Keratinocyte (primary cell): ENCODE results near the gene ACOT7.

ENCODE experiments used
- EZH2 ChIP-seq: IDR thresholded peaks from one replicate; pipeline ENCODE4 v1.6.1; 2012; ENCODE audit warnings: inconsistent platforms, mild to moderate bottlenecking, low read length, moderate library complexity
- TF ChIP-seq, protein P1 (sequence below), 3 experiments: IDR thresholded peaks in 1 of 3; conservative IDR thresholded peaks in 1 of 3; optimal IDR thresholded peaks in 1 of 3; 2 replicates in 2 of 3; 3 replicates in 1 of 3; pipeline versions ENCODE3 to v1.5.1; 2011; ENCODE audit warnings: low read length in 3 of 3, mild to moderate bottlenecking in 3 of 3, moderate library complexity in 2 of 3, control low read depth in 1 of 3, inconsistent platforms in 1 of 3; ENCODE audit not compliant: insufficient read depth in 2 of 3; ENCODE audit errors: extremely low read depth in 1 of 3

DNA sequence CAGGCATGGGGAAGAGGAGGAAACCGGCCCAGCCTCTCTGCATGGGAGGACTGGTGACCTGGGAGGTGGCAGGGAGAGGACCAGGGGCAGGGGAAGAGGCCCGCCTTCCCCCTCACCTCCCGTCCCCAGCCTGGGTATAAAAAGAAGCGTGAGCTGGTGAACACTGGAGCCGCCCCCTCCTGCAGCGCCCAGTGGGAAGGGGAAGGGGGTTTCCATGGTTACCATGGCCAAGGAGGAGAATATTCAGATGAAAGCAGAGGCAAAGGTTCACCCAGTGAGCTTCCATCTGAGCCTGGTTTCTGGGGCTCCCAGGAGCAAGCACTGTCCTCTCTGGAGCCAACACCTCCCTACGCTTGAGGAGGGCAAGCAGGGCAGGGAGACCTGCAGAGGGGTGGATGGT is 54.9 kb downstream of the ACOT7 start:
- TF ChIP-seq, protein P1, sequence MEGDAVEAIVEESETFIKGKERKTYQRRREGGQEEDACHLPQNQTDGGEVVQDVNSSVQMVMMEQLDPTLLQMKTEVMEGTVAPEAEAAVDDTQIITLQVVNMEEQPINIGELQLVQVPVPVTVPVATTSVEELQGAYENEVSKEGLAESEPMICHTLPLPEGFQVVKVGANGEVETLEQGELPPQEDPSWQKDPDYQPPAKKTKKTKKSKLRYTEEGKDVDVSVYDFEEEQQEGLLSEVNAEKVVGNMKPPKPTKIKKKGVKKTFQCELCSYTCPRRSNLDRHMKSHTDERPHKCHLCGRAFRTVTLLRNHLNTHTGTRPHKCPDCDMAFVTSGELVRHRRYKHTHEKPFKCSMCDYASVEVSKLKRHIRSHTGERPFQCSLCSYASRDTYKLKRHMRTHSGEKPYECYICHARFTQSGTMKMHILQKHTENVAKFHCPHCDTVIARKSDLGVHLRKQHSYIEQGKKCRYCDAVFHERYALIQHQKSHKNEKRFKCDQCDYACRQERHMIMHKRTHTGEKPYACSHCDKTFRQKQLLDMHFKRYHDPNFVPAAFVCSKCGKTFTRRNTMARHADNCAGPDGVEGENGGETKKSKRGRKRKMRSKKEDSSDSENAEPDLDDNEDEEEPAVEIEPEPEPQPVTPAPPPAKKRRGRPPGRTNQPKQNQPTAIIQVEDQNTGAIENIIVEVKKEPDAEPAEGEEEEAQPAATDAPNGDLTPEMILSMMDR (optimal IDR thresholded peaks at IDR 0.05 in 1 of 3, IDR thresholded peaks at IDR 0.05 in 1 of 3, conservative IDR thresholded peaks at IDR 0.05 in 1 of 3; ENCODE audit: extremely low read depth in 1 of 3, insufficient read depth in 2 of 3, low read length in 3 of 3): no peak
- no peak for TF ChIP-seq EZH2
